Uterus (tissue), 4 donors: ENCODE results near the gene ALOX5AP. TPM values are rescaled to one million over a fixed set of nuclear protein-coding genes. Genes with fewer than 3 reads are reported as not detected.

Experiments
- DNase-seq, 2 donors: peaks; one replicate each; pipeline ENCODE4 v3.0.0-alpha.2; 2019 to 2020
- H3K27ac ChIP-seq, 2 donors: fragments of 200-600 bp; sonication (generic); 1 replicate in 1 of 2; 2 replicates in 1 of 2; pipeline ENCODE4 v1.5.1; 2016 to 2018
- H3K27me3 ChIP-seq, 2 donors: fragments of 200-600 bp; sonication (generic); one replicate each; pipeline ENCODE4 v1.5.1; 2018 to 2019; ENCODE audit warnings: control low read depth in 1 of 2
- H3K36me3 ChIP-seq, 2 donors: fragments of 200-600 bp; sonication (generic); one replicate each; pipeline ENCODE4 v1.5.1; 2019; ENCODE audit warnings: control low read depth in 1 of 2
- H3K4me1 ChIP-seq, 2 donors: fragments of 200-600 bp; sonication (generic); one replicate each; pipeline ENCODE4 v1.5.1; 2018 to 2019; ENCODE audit warnings: control low read depth in 1 of 2
- H3K4me3 ChIP-seq, 2 donors: fragments of 200-600 bp; sonication (generic); 1 replicate in 1 of 2; 2 replicates in 1 of 2; pipeline ENCODE4 v1.5.1; 2018 to 2019; ENCODE audit warnings: mild to moderate bottlenecking in 1 of 2
- H3K9me3 ChIP-seq, 2 donors: fragments of 200-600 bp; sonication (generic); one replicate each; pipeline ENCODE4 v1.5.1; 2019; ENCODE audit warnings: control low read depth in 1 of 2
- POLR2A ChIP-seq, 2 donors: fragments of 450-650 bp; IDR thresholded peaks; one replicate each; pipeline ENCODE4 v1.6.1; 2016; ENCODE audit warnings: antibody characterized with exemption in 2 of 2, mild to moderate bottlenecking in 1 of 2, moderate library complexity in 1 of 2
- intact Hi-C: fragments of 100-400 bp; cut with DNase I; formaldehyde crosslinking; loops from one replicate; pipeline ENCODE4 v1.15.1; 2023; ENCODE audit warnings: low total_unique reads
- total RNA-seq, 4 donors: library from RNA; depleted of rRNA in 3 of 4; stranded (reverse); fragments of >200 nt in 3 of 4; gene quantifications; one replicate each; pipeline versions ENCODE4 v1.1.0 to v1.2.4, GENCODE V29; 2014 to 2023
- TF ChIP-seq, protein P1 (sequence below), 4 experiments: fragments of 200-600 bp in 2 of 4; fragments of 450-650 bp in 2 of 4; sonication (generic) in 2 of 4; IDR thresholded peaks; one replicate each; pipeline ENCODE4 v1.5.1; 2016 to 2019; ENCODE audit warnings: antibody characterized with exemption in 4 of 4, mild to moderate bottlenecking in 2 of 4, moderate library complexity in 1 of 4
- donor health status: DM: yes; HTN: yes; CAD: no.

The ALOX5AP gene
- total RNA-seq, 4 donors from 2014 or later: 4.4 to 40.6 (median 12.7) TPM

DNA sequence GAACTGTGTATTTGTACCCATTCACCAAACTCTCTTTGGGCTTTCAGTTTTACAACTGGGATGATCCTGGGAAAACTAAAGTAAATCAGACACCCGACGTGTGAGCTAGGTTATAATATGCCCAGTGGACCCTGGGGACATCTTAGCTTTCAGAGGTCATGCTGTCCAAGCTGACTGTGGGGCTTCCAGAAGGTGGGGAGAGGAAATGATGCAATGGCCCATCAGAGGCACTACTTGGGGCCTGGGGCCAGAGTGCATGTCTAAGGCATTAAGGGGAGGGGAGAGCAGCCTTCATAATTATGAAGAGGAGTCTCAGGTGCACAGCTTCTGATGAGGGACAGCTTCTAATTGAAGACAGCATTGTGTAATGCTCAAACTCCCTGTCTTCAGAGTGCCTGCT, 30.9 kb downstream of the ALOX5AP start:
- no peak overlapping the region for H3K4me3 ChIP-seq
- DNase-seq: no peak
- H3K4me1 ChIP-seq: no peaks in the 10 kb centered on the region
- intact Hi-C loops: no loop called here
- no peaks in the 10 kb centered on the region for H3K9me3 ChIP-seq
- TF ChIP-seq, protein P1, sequence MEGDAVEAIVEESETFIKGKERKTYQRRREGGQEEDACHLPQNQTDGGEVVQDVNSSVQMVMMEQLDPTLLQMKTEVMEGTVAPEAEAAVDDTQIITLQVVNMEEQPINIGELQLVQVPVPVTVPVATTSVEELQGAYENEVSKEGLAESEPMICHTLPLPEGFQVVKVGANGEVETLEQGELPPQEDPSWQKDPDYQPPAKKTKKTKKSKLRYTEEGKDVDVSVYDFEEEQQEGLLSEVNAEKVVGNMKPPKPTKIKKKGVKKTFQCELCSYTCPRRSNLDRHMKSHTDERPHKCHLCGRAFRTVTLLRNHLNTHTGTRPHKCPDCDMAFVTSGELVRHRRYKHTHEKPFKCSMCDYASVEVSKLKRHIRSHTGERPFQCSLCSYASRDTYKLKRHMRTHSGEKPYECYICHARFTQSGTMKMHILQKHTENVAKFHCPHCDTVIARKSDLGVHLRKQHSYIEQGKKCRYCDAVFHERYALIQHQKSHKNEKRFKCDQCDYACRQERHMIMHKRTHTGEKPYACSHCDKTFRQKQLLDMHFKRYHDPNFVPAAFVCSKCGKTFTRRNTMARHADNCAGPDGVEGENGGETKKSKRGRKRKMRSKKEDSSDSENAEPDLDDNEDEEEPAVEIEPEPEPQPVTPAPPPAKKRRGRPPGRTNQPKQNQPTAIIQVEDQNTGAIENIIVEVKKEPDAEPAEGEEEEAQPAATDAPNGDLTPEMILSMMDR (IDR thresholded peaks at IDR 0.05): no peak
- no peak for TF ChIP-seq POLR2A (IDR thresholded peaks at IDR 0.05)
- no peaks in the 10 kb centered on the region for H3K27me3 ChIP-seq
- no peak overlapping the region for H3K27ac ChIP-seq
- H3K36me3 ChIP-seq: no peaks in the 10 kb centered on the region

DNA sequence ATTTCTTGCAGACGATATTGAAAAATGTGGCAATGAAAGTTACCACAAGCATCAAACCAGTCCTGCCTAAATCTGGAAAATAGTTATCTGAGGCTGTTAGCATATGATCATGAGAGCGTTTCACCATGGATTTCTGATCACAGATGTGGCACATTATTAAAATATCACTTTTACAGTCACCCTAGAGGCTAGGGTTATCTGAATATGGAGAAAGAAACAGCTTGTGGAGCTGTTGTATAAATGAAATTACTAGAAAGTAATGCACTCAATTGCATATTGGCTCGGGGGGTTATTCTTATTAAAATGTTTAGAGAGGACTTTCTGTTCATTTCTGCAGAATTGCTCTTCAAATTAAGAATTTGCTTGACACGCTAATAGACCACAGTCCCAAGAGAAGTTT, 35.6 kb downstream of the ALOX5AP start:
- Histone ChIP-seq H3K4me3 (no peak overlapping the region), H3K27ac (no peak overlapping the region), H3K9me3 (no peaks in the 10 kb centered on the region), H3K36me3 (no peaks in the 10 kb centered on the region), H3K4me1 (no peaks in the 10 kb centered on the region), H3K27me3 (no peaks in the 10 kb centered on the region)
- intact Hi-C loops: no loop called here
- TF ChIP-seq, protein P1 (IDR thresholded peaks at IDR 0.05): no peak
- no peak for TF ChIP-seq POLR2A (IDR thresholded peaks at IDR 0.05)
- DNase-seq: no peak

DNA sequence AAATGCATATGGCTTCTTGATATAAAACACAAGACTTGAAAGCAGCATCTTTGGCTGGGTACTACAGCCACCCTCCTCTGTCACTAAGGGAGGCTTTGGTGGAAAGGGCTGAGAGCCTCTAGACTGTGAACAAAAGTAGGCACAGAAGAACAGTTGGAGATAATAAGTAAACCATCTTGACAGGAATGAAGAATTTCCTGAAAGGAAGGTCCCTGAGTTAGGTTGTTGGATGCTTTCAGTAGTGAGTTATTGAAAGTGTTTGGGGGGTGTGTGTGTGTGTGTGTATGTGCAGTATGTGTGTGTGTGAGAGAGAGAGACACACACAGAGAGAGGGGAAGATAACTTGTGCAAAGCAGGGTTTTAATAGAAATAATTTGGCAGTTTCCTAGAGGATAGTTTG, 38.2 kb downstream of the ALOX5AP start:
- Histone ChIP-seq H3K9me3 (no peaks in the 10 kb centered on the region), H3K36me3 (no peaks in the 10 kb centered on the region), H3K27me3 (no peaks in the 10 kb centered on the region), H3K4me3 (no peak overlapping the region), H3K4me1 (no peaks in the 10 kb centered on the region), H3K27ac (no peak overlapping the region)
- TF ChIP-seq POLR2A (IDR thresholded peaks at IDR 0.05): no peak
- TF ChIP-seq, protein P1 (IDR thresholded peaks at IDR 0.05): no peak
- intact Hi-C loops: no loop called here
- no peak for DNase-seq

DNA sequence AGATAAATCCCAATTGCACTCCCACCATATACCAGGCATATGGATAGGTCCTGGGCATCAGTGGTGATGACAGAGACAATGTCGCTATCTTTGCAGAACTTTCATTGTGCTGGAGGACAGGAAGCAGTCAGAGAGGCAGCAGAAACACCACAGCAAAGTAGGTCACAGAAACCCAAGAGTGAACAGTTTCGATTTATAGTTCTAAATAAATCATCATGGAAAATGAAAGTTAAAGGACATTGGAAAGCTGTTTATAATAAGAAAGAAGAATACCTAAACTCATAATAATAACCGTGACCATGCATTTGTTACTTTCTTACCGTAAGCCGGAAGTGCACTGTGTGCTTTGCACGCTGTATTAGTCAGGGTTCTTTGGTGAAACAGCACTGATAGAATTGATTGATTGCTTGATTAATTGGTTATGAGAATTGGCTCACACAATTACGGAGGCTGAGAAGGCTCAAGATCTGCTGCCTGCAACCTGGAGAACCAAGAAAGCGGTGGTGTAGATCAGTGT, 38.9 kb downstream of the ALOX5AP start:
- Histone ChIP-seq H3K36me3 (no peaks in the 10 kb centered on the region), H3K27ac (no peak overlapping the region), H3K4me1 (no peaks in the 10 kb centered on the region), H3K9me3 (no peaks in the 10 kb centered on the region), H3K27me3 (no peaks in the 10 kb centered on the region), H3K4me3 (no peak overlapping the region)
- no peak for TF ChIP-seq POLR2A (IDR thresholded peaks at IDR 0.05)
- TF ChIP-seq, protein P1 (IDR thresholded peaks at IDR 0.05): no peak
- intact Hi-C loops: no loop called here
- no peak for DNase-seq

DNA sequence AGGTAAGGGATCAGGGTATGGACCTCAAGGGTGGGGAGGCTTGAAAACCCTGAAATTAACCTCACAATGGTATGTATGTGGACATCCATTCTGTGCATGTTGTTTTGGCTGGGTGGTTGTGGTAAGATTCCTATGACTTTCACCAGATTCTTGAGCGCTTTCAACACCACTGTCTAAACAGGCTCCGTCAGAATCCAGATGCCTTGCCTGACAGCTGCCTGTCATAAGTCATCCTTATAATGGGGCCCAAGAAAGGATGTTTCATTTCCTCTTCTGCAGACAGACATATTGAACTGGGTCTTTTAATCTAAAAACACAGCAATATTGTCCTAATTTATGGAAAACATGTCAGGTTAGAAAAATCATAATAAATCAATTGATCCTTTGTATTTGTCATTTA, 41.3 kb downstream of the ALOX5AP start:
- Histone ChIP-seq H3K9me3 (no peaks in the 10 kb centered on the region), H3K4me3 (no peak overlapping the region), H3K36me3 (no peaks in the 10 kb centered on the region), H3K4me1 (no peaks in the 10 kb centered on the region), H3K27ac (no peak overlapping the region), H3K27me3 (no peaks in the 10 kb centered on the region)
- intact Hi-C loops: no loop called here
- TF ChIP-seq, protein P1 (IDR thresholded peaks at IDR 0.05): no peak
- no peak for TF ChIP-seq POLR2A (IDR thresholded peaks at IDR 0.05)
- DNase-seq: no peak
